Middle frontal gyrus (tissue), 1 donor: ENCODE measurements around the gene GPBP1L1.
"Not testable (repeated sequence)": the region's sequence is repeated elsewhere in the genome, so short reads cannot be mapped to it uniquely, and the experiment has no call there.

Source experiments
- DNase-seq: peaks from one replicate; pipeline ENCODE4 v3.0.0-alpha.2; 2015; ENCODE audit warnings: low spot score; ENCODE audit errors: extremely low spot score

Gene GPBP1L1

GRCh38 chr1:45640293-45640692 lies 46.0 kb downstream of the GPBP1L1 start:
- DNase-seq: no peak

GRCh38 chr1:45635211-45635610 lies 51.1 kb downstream of the GPBP1L1 start:
- no peak for DNase-seq

GRCh38 chr1:45630429-45630828 lies 55.9 kb downstream of the GPBP1L1 start:
- no peak for DNase-seq

- DNase-seq: no peak
These were observed 57.3 kb downstream of the GPBP1L1 start for GRCh38 chr1:45629035-45629434.

GRCh38 chr1:45623972-45624371 lies 62.4 kb downstream of the GPBP1L1 start, which contains the start of gene CCDC17:
Gene CCDC17 (minus strand): TSS chr1:45624054. CDS start chr1:45623909, 145 bp downstream.
- DNase-seq: no peak

- no peak for DNase-seq
These were observed 63.6 kb downstream of the GPBP1L1 start for GRCh38 chr1:45622524-45623394.

GRCh38 chr1:45621895-45622523 lies 64.3 kb downstream of the GPBP1L1 start:
- DNase-seq: no peak

- DNase-seq: no peak
These were observed 64.9 kb downstream of the GPBP1L1 start for GRCh38 chr1:45621501-45621836.

GRCh38 chr1:45620588-45621500 lies 65.5 kb downstream of the GPBP1L1 start:
- no peak for DNase-seq

- no peak for DNase-seq
These were observed 67.0 kb downstream of the GPBP1L1 start for GRCh38 chr1:45619149-45619921.

- no peak for DNase-seq
These were observed 68.7 kb downstream of the GPBP1L1 start for GRCh38 chr1:45617618-45618017.

- no peak for DNase-seq
These were observed 70.4 kb downstream of the GPBP1L1 start for GRCh38 chr1:45615885-45616284.

- DNase-seq: no peak
These were observed 73.3 kb downstream of the GPBP1L1 start for GRCh38 chr1:45612941-45613579.

- DNase-seq: no peak
These were observed 75.6 kb downstream of the GPBP1L1 start for GRCh38 chr1:45610589-45611226.

- no peak for DNase-seq
These were observed 77.9 kb downstream of the GPBP1L1 start for GRCh38 chr1:45608175-45609156.

- DNase-seq: no peak
These were observed 78.8 kb downstream of the GPBP1L1 start for GRCh38 chr1:45607404-45608074.

- no peak for DNase-seq
These were observed 82.1 kb downstream of the GPBP1L1 start for GRCh38 chr1:45604239-45604638.

- DNase-seq: not testable (repeated sequence)
These were observed 89.6 kb downstream of the GPBP1L1 start for GRCh38 chr1:45596765-45597164.
